ENCODE data around the gene PLCB2. TPM values are rescaled to one million over a fixed set of nuclear protein-coding genes. Genes with fewer than 3 reads are reported as not detected.
A peak's percentile ranks its signal among the peaks of the same experiment; 100 is the strongest.

PLCB2 gene
- total and polyA plus RNA-seq, 2 donors (not counting 1 experiment from before 2014, with no cell fraction given) = 166 to 312 TPM

- POLR2A ChIA-PET = interaction anchor here (0.6 to 1.9 kb wide), 5 partner anchors 24 to 203 kb away, joined by 3 to 6 read pairs (median 3); partner anchors contain the start of gene ANKRD63
- Histone ChIP-seq H3K79me2 (ENCODE audit: control insufficient read depth, insufficient read depth, low read length) (peaks cover 24% of the 10 kb centered on the region), H3K9me3 (ENCODE audit: control extremely low read depth in 1 of 3, control insufficient read depth in 2 of 3, insufficient read depth in 1 of 3, low read length in 2 of 3) (no peaks in the 10 kb centered on the region), H3K4me2 (replicated peaks; ENCODE audit: low read depth, low read length, poor library complexity, severe bottlenecking) (no peak overlapping the region), H3K27me3 (replicated peaks in 1 of 4; ENCODE audit: control extremely low read depth in 1 of 4, control insufficient read depth in 3 of 4, insufficient read depth in 4 of 4, low read length in 3 of 4) (peaks cover 0 to 5% (median under 1%) of the 10 kb centered on the region in 4 experiments), H3K4me1 (ENCODE audit: control insufficient read depth in 2 of 2, insufficient read depth in 2 of 2, low read length in 2 of 2) (peaks cover 25 to 46% of the 10 kb centered on the region in 2 donors), H2AFZ (ENCODE audit: insufficient read depth, low read depth, low read length, poor library complexity, severe bottlenecking) (no peak overlapping the region), H3K9ac (ENCODE audit: low read length) (no peak overlapping the region), H3K27ac (ENCODE audit: low read length in 2 of 2) (no peak overlapping the region), H3K4me3 (ENCODE audit: control extremely low read depth in 1 of 5, extremely low read depth in 1 of 5, insufficient read depth in 1 of 5, low read depth in 2 of 5, low read length in 4 of 5) (no peak overlapping the region), H4K20me1 (ENCODE audit: control insufficient read depth, insufficient read depth, low read length, poor library complexity, severe bottlenecking) (no peaks in the 10 kb centered on the region), H3K36me3 (replicated peaks in 1 of 2; ENCODE audit: control extremely low read depth in 1 of 2, control insufficient read depth in 1 of 2, extremely low read depth in 1 of 2, insufficient read depth in 2 of 2, low read length in 1 of 2) (no peaks in the 10 kb centered on the region)
- intact Hi-C loops (cut with micrococcal nuclease) = loop anchor here (1.0 kb wide), 1 partner anchor 31 kb away; no protein-coding TSS in a partner anchor
- Mint-ChIP-seq H3K27ac (peak overlapping the region; percentile 99), H3K27me3 (peaks cover under 1% of the 10 kb centered on the region), H3K4me3 (peak overlapping the region; percentile 98), H3K9me3 (ENCODE audit: insufficient read depth) (no peaks in the 10 kb centered on the region), H3K4me1 (peaks cover 46% of the 10 kb centered on the region)
- TF ChIP-seq EZH2 (IDR thresholded peaks at IDR 0.05; ENCODE audit: borderline replicate concordance, insufficient read depth, low read depth, low read length, poor library complexity, severe bottlenecking) (no peak), CTCF (IDR thresholded peaks at IDR 0.05) (peak; percentile 67)
- peak; percentile 68 for DNase-seq
- ATAC-seq (ENCODE audit: low read depth) = peak; percentile 22
- 31% methylated on average over 3 of the region's 4 CpGs for WGBS (ENCODE audit: insufficient coverage)
- CTCF ChIA-PET = interaction anchor here (0.9 to 14.9 kb wide), 16 partner anchors 9 to 522 kb away, joined by 3 to 227 read pairs (median 6); partner anchors contain the start of genes ANKRD63, CCDC9B, INAFM2 and IVD
Measured at GRCh38 chr15:40310001-40310959, 2.5 kb upstream of the PLCB2 start.
